ENCODE results near the gene SATB1.

SATB1 gene

DNA sequence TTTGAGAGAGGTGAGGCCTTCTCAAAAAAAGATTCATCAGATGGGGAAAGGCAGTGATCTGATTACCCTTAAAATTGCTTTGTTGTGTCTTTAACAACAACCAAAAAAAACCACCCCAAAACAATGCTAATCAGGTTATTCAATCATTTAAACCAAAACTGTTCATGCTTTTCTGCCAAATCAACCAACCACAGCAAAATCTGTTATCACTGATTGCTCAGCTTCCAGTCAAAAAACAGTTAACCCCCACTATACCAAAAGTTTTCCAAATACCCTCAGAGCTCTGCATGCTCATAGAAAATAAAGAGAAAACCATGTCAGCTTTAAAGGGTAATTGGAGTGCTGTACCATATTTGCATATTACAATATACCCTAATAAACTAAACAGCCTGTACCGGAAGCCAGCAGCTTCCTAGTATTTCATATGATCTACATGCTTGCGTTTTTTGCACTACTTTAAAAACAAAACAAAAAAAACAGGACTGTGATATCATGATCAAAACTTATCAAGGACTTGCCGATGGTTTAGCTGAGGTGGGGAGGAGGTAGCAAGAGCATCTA lies 22.8 kb downstream of the SATB1 start:
- H3K36me3 Mint-ChIP-seq (ENCODE audit: low read depth): peaks cover 25% of the 10 kb centered on the region
- no peak overlapping the region for H3K27ac Mint-ChIP-seq
- H3K4me1 Mint-ChIP-seq: no peaks in the 10 kb centered on the region
- H3K4me3 Mint-ChIP-seq: no peak overlapping the region
- H3K27me3 Mint-ChIP-seq (ENCODE audit: low read depth): no peaks in the 10 kb centered on the region
- TF ChIP-seq CTCF (IDR thresholded peaks at IDR 0.05; ENCODE audit: unreplicated experiment in 3 of 3): no peak
- H3K9me3 Mint-ChIP-seq: no peaks in the 10 kb centered on the region

DNA sequence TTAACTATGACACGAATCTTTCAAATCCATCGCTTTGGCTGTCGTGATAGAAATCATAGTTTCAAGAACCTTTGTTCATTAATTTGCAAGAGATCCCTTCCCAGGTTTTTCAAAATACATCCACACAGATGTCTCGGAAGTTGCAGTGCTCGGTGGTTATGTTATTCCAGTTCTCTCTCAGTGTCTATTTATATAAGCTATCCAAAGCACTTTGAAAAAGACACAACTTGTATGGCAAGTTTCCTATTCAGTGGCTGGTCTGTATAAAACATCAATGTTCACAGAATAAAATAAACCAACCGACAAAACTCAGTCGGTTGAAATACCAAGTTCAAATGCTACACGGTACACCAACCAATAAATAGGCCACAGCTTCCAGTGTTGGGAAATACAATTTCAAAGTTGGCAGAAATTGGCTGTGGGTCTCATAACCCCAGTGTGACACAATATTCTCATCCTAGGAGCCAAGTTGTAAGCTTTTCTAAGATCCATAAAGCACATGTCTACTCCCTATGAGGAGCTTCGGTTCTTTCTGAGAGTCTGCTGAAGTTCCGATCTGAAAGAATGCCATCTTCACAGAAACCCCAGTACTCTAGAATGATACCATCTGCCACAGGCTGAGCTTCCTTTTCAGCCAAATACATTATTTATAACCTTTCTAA lies 23.7 kb downstream of the SATB1 start:
- Mint-ChIP-seq H3K4me3 (no peak overlapping the region), H3K4me1 (no peaks in the 10 kb centered on the region), H3K27me3 (ENCODE audit: low read depth) (no peaks in the 10 kb centered on the region), H3K36me3 (ENCODE audit: low read depth) (peaks cover 29% of the 10 kb centered on the region), H3K9me3 (no peaks in the 10 kb centered on the region), H3K27ac (no peak overlapping the region)
- no peak for TF ChIP-seq CTCF (IDR thresholded peaks at IDR 0.05; ENCODE audit: unreplicated experiment in 3 of 3)

GRCh38 chr3:18398448-18398847 lies 26.7 kb downstream of the SATB1 start:
- H3K4me3 Mint-ChIP-seq: no peak overlapping the region
- TF ChIP-seq CTCF (IDR thresholded peaks at IDR 0.05; ENCODE audit: unreplicated experiment in 3 of 3): no peak

GRCh38 chr3:18396428-18396827 lies 28.7 kb downstream of the SATB1 start:
- Mint-ChIP-seq H3K9me3 (no peaks in the 10 kb centered on the region), H3K27me3 (ENCODE audit: low read depth) (no peaks in the 10 kb centered on the region), H3K36me3 (ENCODE audit: low read depth) (peaks cover 52% of the 10 kb centered on the region), H3K4me1 (no peaks in the 10 kb centered on the region), H3K27ac (no peak overlapping the region), H3K4me3 (no peak overlapping the region)
- no peak for TF ChIP-seq CTCF (IDR thresholded peaks at IDR 0.05; ENCODE audit: unreplicated experiment in 3 of 3)

More at GRCh38 chr3:18398448-18398847, 26.7 kb downstream of the SATB1 start:
- Mint-ChIP-seq H3K27me3 (ENCODE audit: low read depth) (no peaks in the 10 kb centered on the region), H3K36me3 (ENCODE audit: low read depth) (peaks cover 49% of the 10 kb centered on the region), H3K27ac (no peak overlapping the region), H3K9me3 (no peaks in the 10 kb centered on the region), H3K4me1 (no peaks in the 10 kb centered on the region)

- no peaks in the 10 kb centered on the region for H3K9me3 Mint-ChIP-seq
- H3K27me3 Mint-ChIP-seq (ENCODE audit: low read depth): no peaks in the 10 kb centered on the region
- peaks cover 44% of the 10 kb centered on the region for H3K36me3 Mint-ChIP-seq (ENCODE audit: low read depth)
- no peak overlapping the region for H3K27ac Mint-ChIP-seq
- H3K4me1 Mint-ChIP-seq: peaks cover 5% of the 10 kb centered on the region
- no peak overlapping the region for H3K4me3 Mint-ChIP-seq
- TF ChIP-seq CTCF (IDR thresholded peaks at IDR 0.05; ENCODE audit: unreplicated experiment in 3 of 3): no peak
Measured at GRCh38 chr3:18394384-18394995, 30.6 kb downstream of the SATB1 start.

All from nephron (organoid).